ENCODE results near the gene FREM1.

DNA sequence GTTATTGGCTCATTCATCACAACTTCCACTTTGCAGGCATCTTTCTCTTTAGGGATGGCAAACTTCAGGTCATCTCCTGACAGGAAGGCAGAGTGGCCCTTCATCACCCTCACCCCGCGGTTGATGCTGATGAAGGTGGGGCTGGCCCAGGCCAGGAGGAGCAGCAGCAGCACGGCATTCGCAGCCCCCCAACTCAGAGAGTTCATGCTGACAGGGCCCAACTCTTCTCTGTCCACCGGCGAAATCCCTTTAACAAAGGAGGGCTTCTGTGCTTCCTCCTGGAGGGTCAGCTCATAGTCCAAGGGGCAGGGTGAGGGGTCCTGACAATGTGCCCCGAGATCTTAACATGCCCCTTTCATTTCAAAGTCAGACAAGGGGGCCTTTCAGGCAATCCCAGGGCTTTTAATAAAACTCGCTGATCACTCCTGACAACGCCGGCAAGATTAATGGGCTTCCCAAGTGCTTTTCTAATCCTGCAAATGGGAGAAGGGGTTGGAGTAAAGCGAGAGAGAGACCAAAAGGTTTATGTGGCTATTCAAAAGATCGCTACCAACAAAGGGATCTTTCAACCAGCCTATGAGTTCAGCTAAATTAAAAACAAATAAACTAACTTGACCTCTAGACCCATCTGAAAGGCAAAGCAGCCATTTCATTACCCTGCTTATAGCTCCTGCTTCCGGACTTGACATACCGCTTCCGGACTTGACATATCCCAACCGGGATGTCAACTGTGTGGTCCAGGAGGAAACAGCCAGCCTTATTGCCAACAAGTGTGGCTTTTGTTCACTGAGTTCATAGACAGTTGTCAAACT is 41.2 kb downstream of the FREM1 start:
- TF ChIP-seq, protein P1, sequence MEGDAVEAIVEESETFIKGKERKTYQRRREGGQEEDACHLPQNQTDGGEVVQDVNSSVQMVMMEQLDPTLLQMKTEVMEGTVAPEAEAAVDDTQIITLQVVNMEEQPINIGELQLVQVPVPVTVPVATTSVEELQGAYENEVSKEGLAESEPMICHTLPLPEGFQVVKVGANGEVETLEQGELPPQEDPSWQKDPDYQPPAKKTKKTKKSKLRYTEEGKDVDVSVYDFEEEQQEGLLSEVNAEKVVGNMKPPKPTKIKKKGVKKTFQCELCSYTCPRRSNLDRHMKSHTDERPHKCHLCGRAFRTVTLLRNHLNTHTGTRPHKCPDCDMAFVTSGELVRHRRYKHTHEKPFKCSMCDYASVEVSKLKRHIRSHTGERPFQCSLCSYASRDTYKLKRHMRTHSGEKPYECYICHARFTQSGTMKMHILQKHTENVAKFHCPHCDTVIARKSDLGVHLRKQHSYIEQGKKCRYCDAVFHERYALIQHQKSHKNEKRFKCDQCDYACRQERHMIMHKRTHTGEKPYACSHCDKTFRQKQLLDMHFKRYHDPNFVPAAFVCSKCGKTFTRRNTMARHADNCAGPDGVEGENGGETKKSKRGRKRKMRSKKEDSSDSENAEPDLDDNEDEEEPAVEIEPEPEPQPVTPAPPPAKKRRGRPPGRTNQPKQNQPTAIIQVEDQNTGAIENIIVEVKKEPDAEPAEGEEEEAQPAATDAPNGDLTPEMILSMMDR (IDR thresholded peaks at IDR 0.05; ENCODE audit: insufficient read depth, low read depth, low read length), result no peak
- TF ChIP-seq EZH2 (IDR thresholded peaks at IDR 0.05; ENCODE audit: insufficient read depth, low read length), result no peak
